H1 (cell line): ENCODE data around the gene TOM1L2. TPM values are rescaled to one million over a fixed set of nuclear protein-coding genes. Genes with fewer than 3 reads are reported as not detected.

Experiments
- CTCF ChIA-PET: fragments of 300-600 bp; sonication (Branson Sonifier 250); formaldehyde crosslinking; loops from one replicate; lab custom pipeline; 2021; ENCODE audit not compliant: partially characterized antibody; lab: Charles Lee
- POLR2A ChIA-PET: fragments of 300-600 bp; sonication (Branson Sonifier 250); formaldehyde crosslinking; loops from one replicate; lab custom pipeline; 2021; ENCODE audit warnings: inconsistent platforms; ENCODE audit not compliant: partially characterized antibody; lab: Charles Lee
- DNase-seq, 2 experiments: peaks; one replicate each; pipeline versions ENCODE4 v3.0.0 to v3.0.0-alpha.2; 2010 to 2022; ENCODE audit warnings: low spot score in 2 of 2, low read depth in 1 of 2, mixed read lengths in 1 of 2
- FAIRE-seq: peaks from 2 replicates; lab custom pipeline; 2011; peaks lifted over from hg19 to GRCh38; lab: Jason Lieb, UNC
- H2AFZ ChIP-seq: 2 replicates; pipeline ENCODE4 v1.8.1; 2012; ENCODE audit warnings: low read length, inconsistent platforms
- H2AK5ac ChIP-seq: 2 replicates; pipeline ENCODE4 v1.6.1; 2013; ENCODE audit warnings: low read depth, low read length
- H2BK120ac ChIP-seq: replicated peaks from 2 replicates; pipeline ENCODE3; 2013; ENCODE audit warnings: low read depth, low read length, inconsistent platforms
- H2BK12ac ChIP-seq: 2 replicates; pipeline ENCODE4 v1.6.1; 2013; ENCODE audit warnings: low read depth, low read length
- H2BK15ac ChIP-seq: 2 replicates; pipeline ENCODE4 v1.6.1; 2013; ENCODE audit warnings: low read length
- H2BK20ac ChIP-seq: 2 replicates; pipeline ENCODE4 v1.6.1; 2013; ENCODE audit warnings: low read length
- H2BK5ac ChIP-seq: 2 replicates; pipeline ENCODE4 v1.6.1; 2013; ENCODE audit warnings: low read depth, low read length
- H3K14ac ChIP-seq: 2 replicates; pipeline ENCODE4 v1.6.1; 2013; ENCODE audit warnings: inconsistent platforms; ENCODE audit not compliant: insufficient read length
- H3K18ac ChIP-seq: 2 replicates; pipeline ENCODE4 v1.6.1; 2013; ENCODE audit warnings: low read length; ENCODE audit errors: extremely low read depth
- H3K23ac ChIP-seq: 2 replicates; pipeline ENCODE4 v1.6.1; 2013; ENCODE audit warnings: inconsistent platforms; ENCODE audit not compliant: insufficient read length
- H3K23me2 ChIP-seq: 2 replicates; pipeline ENCODE4 v1.6.1; 2013; ENCODE audit warnings: low read depth, low read length
- H3K27ac ChIP-seq: 2 replicates; pipeline ENCODE4 v1.6.1; 2011; ENCODE audit warnings: low read depth, low read length, inconsistent platforms
- H3K27me3 ChIP-seq, 4 experiments: replicated peaks in 1 of 4; 1 replicate in 1 of 4; 2 replicates in 3 of 4; pipeline versions ENCODE4 v1.6.1 to v1.8.1; 2011 to 2013; ENCODE audit warnings: low read length in 3 of 4, mild to moderate bottlenecking in 3 of 4, inconsistent platforms in 2 of 4, mixed read lengths in 2 of 4, moderate library complexity in 1 of 4; ENCODE audit not compliant: control insufficient read depth in 3 of 4, insufficient read depth in 3 of 4; ENCODE audit errors: extremely low read depth in 1 of 4
- H3K36me3 ChIP-seq, 4 experiments: 2 replicates each; pipeline versions ENCODE4 v1.6.1 to v1.8.1; 2011 to 2013; ENCODE audit warnings: mild to moderate bottlenecking in 4 of 4, low read length in 3 of 4, moderate library complexity in 2 of 4, control low read depth in 1 of 4, inconsistent platforms in 1 of 4; ENCODE audit not compliant: insufficient read depth in 4 of 4, control insufficient read depth in 2 of 4
- H3K4ac ChIP-seq: replicated peaks from 2 replicates; pipeline ENCODE3; 2013; ENCODE audit warnings: low read length, low read depth, mixed read lengths, inconsistent platforms; ENCODE audit not compliant: insufficient read length
- H3K4me1 ChIP-seq, 4 experiments: replicated peaks in 1 of 4; 1 replicate in 1 of 4; 2 replicates in 3 of 4; pipeline versions ENCODE4 v1.6.1 to v1.8.1; 2011 to 2013; ENCODE audit warnings: low read length in 3 of 4, inconsistent platforms in 2 of 4, mixed read lengths in 1 of 4; ENCODE audit not compliant: insufficient read depth in 4 of 4, control insufficient read depth in 3 of 4
- H3K4me2 ChIP-seq, 2 experiments: 2 replicates each; pipeline versions ENCODE4 v1.6.1 to v1.8.1; 2011 to 2013; ENCODE audit warnings: low read depth in 2 of 2, low read length in 2 of 2, control low read depth in 1 of 2, inconsistent platforms in 1 of 2, mild to moderate bottlenecking in 1 of 2; ENCODE audit not compliant: insufficient read depth in 1 of 2
- H3K4me3 ChIP-seq, 4 experiments: fragments of 200-600, 300-600 bp in 1 of 4; sonication (generic), shearing (Covaris generic), sonication (Bioruptor Twin) in 1 of 4; 2 replicates each; pipeline versions ENCODE4 v1.5.1 to v1.8.1; 2011 to 2016; ENCODE audit warnings: low read length in 4 of 4, low read depth in 3 of 4, control low read depth in 2 of 4, inconsistent platforms in 2 of 4, mild to moderate bottlenecking in 2 of 4, mixed read lengths in 1 of 4, moderate library complexity in 1 of 4; ENCODE audit not compliant: insufficient read depth in 2 of 4; ENCODE audit errors: extremely low read depth in 1 of 4
- H3K56ac ChIP-seq: replicated peaks from 2 replicates; pipeline ENCODE3; 2013; ENCODE audit warnings: low read depth, mild to moderate bottlenecking, mixed read lengths, low read length, inconsistent platforms; ENCODE audit not compliant: insufficient read length
- H3K79me1 ChIP-seq: 2 replicates; pipeline ENCODE4 v1.6.1; 2013; ENCODE audit warnings: low read depth, low read length, control low read depth
- H3K79me2 ChIP-seq, 2 experiments: 2 replicates each; pipeline versions ENCODE4 v1.6.1 to v1.8.1; 2012 to 2013; ENCODE audit warnings: low read length in 2 of 2, mild to moderate bottlenecking in 2 of 2, inconsistent platforms in 1 of 2; ENCODE audit not compliant: insufficient read depth in 2 of 2, control insufficient read depth in 1 of 2
- H3K9ac ChIP-seq, 4 experiments: replicated peaks in 1 of 4; 1 replicate in 1 of 4; 2 replicates in 3 of 4; pipeline versions ENCODE4 v1.6.1 to v1.8.1; 2011 to 2013; ENCODE audit warnings: low read depth in 3 of 4, low read length in 3 of 4, control low read depth in 2 of 4, mild to moderate bottlenecking in 2 of 4, moderate library complexity in 2 of 4, inconsistent platforms in 1 of 4; ENCODE audit errors: extremely low read depth in 1 of 4
- H3K9me3 ChIP-seq, 2 experiments: 2 replicates each; pipeline versions ENCODE4 v1.6.1 to v1.8.1; 2012 to 2013; ENCODE audit warnings: mild to moderate bottlenecking in 2 of 2, moderate library complexity in 2 of 2, control low read depth in 1 of 2, inconsistent platforms in 1 of 2, low read depth in 1 of 2, low read length in 1 of 2, mixed read lengths in 1 of 2; ENCODE audit not compliant: insufficient read depth in 2 of 2
- H4K20me1 ChIP-seq, 2 experiments: replicated peaks in 1 of 2; 2 replicates each; pipeline versions ENCODE3 to v1.8.1; 2011 to 2013; ENCODE audit warnings: inconsistent platforms in 2 of 2, low read length in 2 of 2, mild to moderate bottlenecking in 1 of 2; ENCODE audit not compliant: insufficient read depth in 2 of 2, control insufficient read depth in 1 of 2
- H4K5ac ChIP-seq: 2 replicates; pipeline ENCODE4 v1.6.1; 2013; ENCODE audit warnings: low read length, low read depth, mixed read lengths, inconsistent platforms; ENCODE audit not compliant: insufficient read length
- H4K8ac ChIP-seq: 2 replicates; pipeline ENCODE4 v1.8.0; 2013; ENCODE audit warnings: mild to moderate bottlenecking, moderate library complexity, low read length, inconsistent platforms; ENCODE audit not compliant: insufficient read depth; ENCODE audit errors: extremely low read depth
- H4K91ac ChIP-seq: replicated peaks from 2 replicates; pipeline ENCODE3; 2013; ENCODE audit warnings: low read length, mixed read lengths, inconsistent platforms; ENCODE audit not compliant: insufficient read length
- TAF1 ChIP-seq: IDR thresholded peaks from 2 replicates; pipeline ENCODE4 v1.6.1; 2011; ENCODE audit warnings: mild to moderate bottlenecking, low read depth, low read length
- WGBS, 2 experiments: shearing (Covaris generic) in 1 of 2; methylation state at CpG; one replicate each; pipeline versions ENCODE4 v1.1.6 to v1.1.7; 2013 to 2015; ENCODE audit warnings: low lambda C conversion rate in 2 of 2, mixed read lengths in 2 of 2, inconsistent platforms in 1 of 2, low coverage in 1 of 2, missing lambda C conversion rate in 1 of 2; ENCODE audit not compliant: insufficient replicate concordance in 2 of 2, insufficient coverage in 1 of 2, insufficient read length in 1 of 2; ENCODE audit errors: extremely low coverage in 1 of 2, missing lambda C conversion rate in 1 of 2; 5-methylcytosine and 5-hydroxymethylcytosine counted together
- polyA plus RNA-seq, 7 experiments: library from polyadenylated mRNA; depleted of rRNA in 3 of 7; stranded (reverse) in 5 of 7; unstranded in 2 of 7; fragments of >200 nt in 5 of 7; fragments of 200-250 nt in 2 of 7; gene quantifications; 1 replicate in 5 of 7; 2 replicates in 1 of 7; 4 replicates in 1 of 7; pipeline versions ENCODE4 v1.2.1 to v1.2.3, GENCODE V29; 2011 to 2013; ENCODE audit warnings: missing spikeins in 2 of 7, mixed read lengths in 2 of 7
- total RNA-seq: library from RNA; stranded (reverse); fragmentation: NEBNext Ultra II Directional; extraction: Animal tissue kit (Norgen Biotek cat#: 25700); gene quantifications from 2 replicates; pipeline ENCODE4 v1.2.1, GENCODE V29; 2021

TOM1L2 gene
- total and polyA plus RNA-seq, 2 of the 8 experiments (the other 6 are each of a cell fraction or from before 2014, with no cell fraction given) = 2.0 to 3.4 TPM

GRCh38 chr17:17796787-17797061 is 175.5 kb downstream of the TOM1L2 start:
- 97% methylated on average over 13 of the region's 13 CpGs; no CpG with 5 or more reads in 1 of the 2 experiments for WGBS, 2 experiments
- no peak for TF ChIP-seq TAF1

More at GRCh38 chr17:17796787-17797061, 175.5 kb downstream of the TOM1L2 start:
- no peak overlapping the region for H3K56ac ChIP-seq
- H3K79me2 ChIP-seq = no peaks in the 10 kb centered on the region
- H2BK120ac ChIP-seq = no peak overlapping the region
- no peak for DNase-seq
- no peak overlapping the region for H2BK20ac ChIP-seq
- H3K14ac ChIP-seq = no peak overlapping the region
- H3K4me3 ChIP-seq = no peak overlapping the region
- ChIA-PET POLR2A (interaction anchor here (0.9 to 1.4 kb wide), 3 partner anchors 12 to 40 kb away, joined by 3 to 5 read pairs (median 4); partner anchors contain the start of gene SREBF1), CTCF (interaction anchor here (0.9 to 2.6 kb wide), 4 partner anchors 11 to 58 kb away, joined by 3 to 10 read pairs (median 4); no protein-coding TSS in a partner anchor)
- no peak overlapping the region for H3K9ac ChIP-seq
- no peak overlapping the region for H2BK15ac ChIP-seq
- H3K4me1 ChIP-seq = peaks cover 5 to 24% (median 13%) of the 10 kb centered on the region in 4 experiments
- peaks cover 0 to 5% of the 10 kb centered on the region in 2 experiments for H4K20me1 ChIP-seq
- no peak overlapping the region for H3K18ac ChIP-seq
- no peak overlapping the region for H4K91ac ChIP-seq
- no peak overlapping the region for H3K23ac ChIP-seq
- no peak overlapping the region for H4K8ac ChIP-seq
- no peak overlapping the region for H3K27ac ChIP-seq
- H2AK5ac ChIP-seq = no peak overlapping the region
- no peak overlapping the region for H3K4me2 ChIP-seq
- peaks cover 0 to 21% (median 12%) of the 10 kb centered on the region in 4 experiments; a peak in 5 of 7 replicates for H3K27me3 ChIP-seq
- no peak overlapping the region for H4K5ac ChIP-seq
- no peaks in the 10 kb centered on the region for H3K9me3 ChIP-seq
- no peak for FAIRE-seq
- H2BK5ac ChIP-seq = no peak overlapping the region
- H2AFZ ChIP-seq = no peak overlapping the region
- H3K79me1 ChIP-seq = no peaks in the 10 kb centered on the region
- peaks cover 3% of the 10 kb centered on the region; the same call in 1 of the 2 replicates for H3K23me2 ChIP-seq
- H3K4ac ChIP-seq = no peak overlapping the region
- no peak overlapping the region for H2BK12ac ChIP-seq
- H3K36me3 ChIP-seq = no peaks in the 10 kb centered on the region
